Measurements from ENCODE around the gene ZNF236.

DNA sequence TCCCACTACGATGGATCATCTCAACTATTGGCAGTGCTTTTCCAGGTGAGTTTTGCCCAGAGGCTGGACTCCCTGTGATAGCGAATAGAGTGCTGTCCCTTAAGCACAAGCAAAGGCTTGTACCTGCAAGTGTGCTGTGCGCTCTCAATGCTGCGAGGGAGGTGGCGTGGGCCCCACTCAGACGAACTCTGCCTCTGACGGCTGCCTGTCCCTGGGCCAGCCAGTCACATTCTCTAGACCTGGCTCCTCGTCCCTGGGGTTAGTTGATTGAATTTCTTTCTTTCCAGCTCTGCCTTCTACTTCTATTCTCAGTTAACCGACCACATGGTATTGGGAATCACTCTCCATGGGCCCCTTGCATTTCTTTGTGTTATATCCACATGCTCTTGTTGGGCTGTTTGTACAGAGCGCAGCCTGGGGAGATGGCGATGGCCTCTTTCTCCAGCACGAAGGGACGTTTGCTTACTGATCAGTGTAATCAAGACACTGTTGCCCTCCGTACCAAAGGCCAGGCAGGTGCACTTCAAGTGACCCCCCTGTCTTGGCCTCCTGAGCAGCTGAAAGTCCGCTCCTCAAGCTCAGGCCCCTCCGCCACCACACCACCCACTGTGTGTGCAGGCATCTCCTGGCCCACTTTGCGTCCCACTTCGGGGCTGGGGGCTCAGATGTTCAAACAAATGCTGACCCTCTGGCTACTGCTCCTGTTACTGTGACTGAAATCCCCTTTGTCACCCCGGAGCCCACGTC, 151.3 kb downstream of the ZNF236 start:
- TF ChIP-seq CTCF (IDR thresholded peaks at IDR 0.05): no peak
- no peak for TF ChIP-seq POLR2A (IDR thresholded peaks at IDR 0.05)
